HG02840 (cell line): Measurements from ENCODE around the gene DNAH1.

Source experiments
- ATAC-seq: cut with Tn5 transposase; IDR thresholded peaks from one replicate; pipeline ENCODE4 v1.9.1; 2021; ENCODE audit warnings: mild to moderate bottlenecking, moderate library complexity, moderate number of reproducible peaks; ENCODE audit not compliant: unreplicated experiment, low FRiP score

The DNAH1 gene

GRCh38 chr3:52290596-52291507 is 25.3 kb upstream of the DNAH1 start:
- ATAC-seq = no peak

DNA sequence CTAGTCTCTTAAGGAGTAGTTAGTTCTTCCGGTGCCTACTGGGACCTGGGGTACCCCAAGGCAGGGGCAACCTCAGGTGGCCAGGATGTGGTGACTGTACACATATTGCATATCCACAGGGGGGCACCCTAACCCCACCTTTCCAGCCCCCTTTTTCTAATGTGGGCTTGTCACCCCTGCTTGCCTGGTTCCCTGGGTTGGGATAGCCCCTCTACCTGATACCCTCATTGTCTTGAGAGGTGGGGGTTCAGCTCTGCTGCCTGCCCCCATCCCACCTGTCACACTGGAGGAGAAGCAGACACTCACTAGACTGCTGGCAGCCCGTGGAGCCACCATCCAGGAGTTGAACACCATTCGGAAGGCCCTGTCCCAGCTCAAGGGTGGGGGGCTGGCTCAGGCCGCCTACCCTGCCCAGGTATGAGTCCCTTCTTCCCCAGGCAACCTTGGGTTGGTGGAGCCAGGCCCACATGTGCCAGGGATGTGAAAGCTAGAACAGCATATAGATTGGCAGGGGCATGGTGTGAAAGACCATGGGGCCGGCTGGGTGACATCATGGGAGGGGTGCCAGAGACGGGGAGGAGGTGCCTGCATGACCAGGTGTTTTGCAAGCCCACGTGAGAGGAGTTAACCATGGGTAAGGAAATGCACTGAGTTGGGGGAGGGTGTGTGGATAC is 24.5 kb upstream of the DNAH1 start:
- ATAC-seq = no peak

- ATAC-seq = no peak
Measured at GRCh38 chr3:52292247-52293065, 23.7 kb upstream of the DNAH1 start.

DNA sequence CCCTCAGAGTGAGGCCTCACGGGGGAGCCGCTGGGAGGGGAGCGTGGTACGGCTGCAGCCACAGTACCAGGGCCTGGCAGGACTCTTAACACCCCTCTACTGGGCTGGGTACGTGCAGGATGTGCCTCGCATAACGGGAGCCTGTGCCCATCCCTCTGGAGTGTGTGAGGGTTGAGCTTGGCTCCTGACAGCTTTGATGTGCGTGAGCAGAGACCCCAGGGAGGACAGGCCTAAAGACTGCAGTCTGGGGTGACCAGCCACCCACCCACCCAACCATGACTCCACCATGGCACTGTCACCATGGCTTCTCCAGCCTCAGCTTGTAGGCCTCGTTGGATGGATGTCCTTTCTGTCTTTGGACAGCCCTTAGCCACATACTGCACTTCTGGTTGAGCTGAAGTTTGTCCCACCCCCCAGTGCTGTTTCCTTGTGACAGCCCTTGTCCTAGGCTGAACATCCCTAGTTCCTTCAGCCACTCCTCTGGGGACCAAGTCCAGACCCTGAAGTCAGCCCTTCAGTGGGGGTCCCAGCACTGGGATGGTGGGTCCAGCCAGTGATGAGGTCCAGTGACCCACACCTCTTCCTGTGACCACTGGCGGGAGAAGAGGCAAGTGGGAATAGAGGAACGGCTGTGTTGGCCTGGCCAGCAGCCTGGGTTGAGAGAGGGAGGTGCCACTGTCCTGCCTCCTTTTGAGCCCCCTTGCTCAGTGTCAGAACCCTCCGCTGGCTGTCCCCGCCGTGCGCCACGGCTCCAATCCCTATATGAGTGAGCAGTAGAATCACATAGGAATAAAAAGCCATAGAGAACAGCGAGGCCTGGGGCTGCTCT is 22.4 kb upstream of the DNAH1 start:
- ATAC-seq = no peak

DNA sequence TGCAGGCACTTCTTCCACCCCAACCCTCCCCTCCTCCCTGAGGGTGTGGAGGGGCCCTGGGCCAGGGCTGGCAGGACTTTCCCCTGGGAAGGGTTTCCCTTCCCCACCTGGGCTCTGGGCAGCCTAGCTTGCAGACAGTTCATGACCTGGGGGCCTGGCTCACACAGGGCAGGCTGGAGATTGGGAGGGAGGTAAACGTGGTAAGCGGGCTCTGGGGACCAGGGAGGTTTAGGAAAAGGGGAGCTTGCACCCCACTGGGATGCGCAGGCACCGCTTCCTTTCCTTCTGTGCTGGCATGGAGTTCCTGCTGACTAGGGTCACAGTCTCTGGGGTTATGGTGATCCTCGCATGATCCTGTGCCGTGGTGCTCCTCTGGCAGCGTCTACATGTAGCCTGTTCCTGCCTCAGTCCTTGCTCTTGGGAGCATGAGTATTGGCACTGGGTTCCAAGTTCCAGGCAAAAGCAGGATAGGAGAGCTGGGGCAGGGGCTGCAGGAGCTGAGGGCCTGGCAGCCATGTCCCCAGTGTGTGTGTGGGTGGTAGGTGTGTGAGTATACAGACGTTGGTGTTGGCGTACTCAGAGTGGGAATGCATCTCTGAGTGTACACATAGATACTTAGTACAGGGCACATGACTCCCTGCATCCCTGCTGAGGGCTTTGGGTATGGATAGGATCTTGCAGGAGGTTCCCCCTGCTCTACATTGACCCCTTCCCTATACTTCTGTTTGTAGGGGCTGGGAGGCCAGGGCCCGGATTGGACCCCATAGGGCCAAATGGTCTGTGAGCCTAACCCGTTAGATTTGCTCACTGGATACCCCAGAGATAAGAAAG is 21.6 kb upstream of the DNAH1 start:
- no peak for ATAC-seq

DNA sequence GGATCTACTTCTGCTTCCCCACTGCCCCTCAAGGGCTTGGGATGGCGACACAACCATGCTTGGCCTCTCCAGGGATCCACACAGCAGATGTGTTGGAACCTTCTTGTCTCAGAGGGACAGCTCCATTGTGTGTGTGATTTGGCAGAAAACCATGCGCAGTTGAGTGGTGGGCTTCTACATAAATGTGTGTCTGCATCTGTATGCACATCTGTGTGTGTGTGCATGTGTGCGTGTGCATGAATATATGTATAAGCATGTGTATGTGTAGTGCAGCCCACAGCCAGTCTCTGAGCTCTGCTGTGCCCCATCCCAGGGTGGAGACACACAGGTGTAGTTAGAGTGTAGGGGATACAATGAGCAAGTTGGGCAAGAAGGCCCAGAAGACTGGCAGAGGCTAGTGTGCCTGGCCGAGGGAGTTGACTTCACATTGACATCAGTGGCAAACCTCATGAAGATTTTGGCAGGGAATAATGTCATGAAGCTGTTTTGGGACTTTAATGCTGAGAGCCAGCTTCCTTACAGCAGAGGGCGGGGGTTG is 20.4 kb upstream of the DNAH1 start:
- no peak for ATAC-seq

DNA sequence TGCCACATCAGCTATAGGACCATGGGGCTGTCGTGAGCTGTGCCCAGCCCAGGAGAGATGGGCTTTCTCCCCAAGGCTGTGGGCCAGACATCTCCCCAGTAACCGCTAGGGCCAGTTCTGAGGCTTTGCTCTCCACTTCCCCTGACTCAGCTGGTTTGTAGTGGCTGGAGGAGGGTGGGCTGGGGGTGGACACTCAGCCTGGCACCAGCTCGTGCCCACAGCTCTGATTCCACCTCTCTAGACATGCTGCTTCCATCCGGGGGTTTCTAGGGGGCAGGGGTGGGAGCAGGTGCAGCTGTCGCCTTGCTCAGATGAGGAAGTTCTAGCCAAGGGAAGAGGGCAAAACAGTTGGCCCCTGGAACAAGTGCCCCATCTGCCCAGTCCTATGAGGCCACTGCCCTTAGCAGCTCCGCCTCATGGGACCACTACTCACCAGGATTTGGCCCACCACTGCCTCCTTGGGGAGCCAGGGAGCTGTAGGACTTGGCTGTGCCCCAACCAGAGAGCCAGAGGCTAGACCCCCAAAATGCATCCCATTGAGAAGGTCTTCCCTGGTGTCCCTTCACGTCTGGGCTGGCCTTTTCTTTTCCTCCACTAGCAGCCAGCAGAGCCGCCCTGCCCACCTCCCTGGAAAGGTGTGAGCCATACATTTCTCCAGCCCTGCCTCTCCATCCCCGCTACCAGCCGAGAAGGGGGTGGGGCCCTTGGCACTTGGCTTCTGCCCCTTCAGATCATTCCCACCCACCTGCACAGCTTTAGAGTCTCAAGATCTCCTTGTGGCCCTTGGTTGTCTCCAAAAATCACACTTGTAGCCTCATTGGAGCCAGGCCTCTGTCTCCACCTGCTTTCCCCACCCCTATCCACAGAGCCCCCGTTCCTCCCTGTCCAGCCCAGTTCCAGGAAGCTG is 18.6 kb upstream of the DNAH1 start:
- no peak for ATAC-seq

GRCh38 chr3:52298149-52299098 is 17.7 kb upstream of the DNAH1 start:
- ATAC-seq = no peak

DNA sequence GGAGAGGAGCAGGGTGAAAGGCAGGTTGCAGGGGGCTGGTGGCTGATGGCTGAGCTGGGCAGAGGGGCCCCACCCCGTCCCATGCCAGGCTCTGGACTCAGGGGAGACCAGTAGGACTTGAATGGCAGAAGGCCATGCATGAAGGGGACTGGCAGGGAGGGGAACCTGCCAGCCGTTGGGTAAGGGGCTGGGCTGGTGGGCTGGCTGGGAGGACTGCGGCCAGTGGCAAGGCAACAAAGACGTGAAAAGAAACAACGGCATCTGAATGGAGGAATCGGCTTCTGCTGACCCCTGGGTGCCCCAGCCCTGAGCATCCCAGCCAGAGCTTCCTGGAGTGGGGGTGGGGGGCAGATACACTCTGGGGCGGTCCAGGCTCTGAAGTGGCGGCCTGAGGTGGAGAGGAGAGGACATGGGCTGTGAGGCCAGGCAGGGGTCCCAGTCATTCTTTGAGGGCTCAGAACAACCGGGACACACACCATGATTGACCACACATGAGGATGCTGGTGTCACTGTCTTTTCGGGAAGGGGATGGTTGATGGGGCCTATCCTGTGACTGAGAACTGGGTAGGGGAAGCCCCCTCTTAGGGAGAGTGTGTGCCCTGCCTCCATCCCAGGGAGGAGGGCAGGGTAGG is 16.8 kb upstream of the DNAH1 start:
- no peak for ATAC-seq

DNA sequence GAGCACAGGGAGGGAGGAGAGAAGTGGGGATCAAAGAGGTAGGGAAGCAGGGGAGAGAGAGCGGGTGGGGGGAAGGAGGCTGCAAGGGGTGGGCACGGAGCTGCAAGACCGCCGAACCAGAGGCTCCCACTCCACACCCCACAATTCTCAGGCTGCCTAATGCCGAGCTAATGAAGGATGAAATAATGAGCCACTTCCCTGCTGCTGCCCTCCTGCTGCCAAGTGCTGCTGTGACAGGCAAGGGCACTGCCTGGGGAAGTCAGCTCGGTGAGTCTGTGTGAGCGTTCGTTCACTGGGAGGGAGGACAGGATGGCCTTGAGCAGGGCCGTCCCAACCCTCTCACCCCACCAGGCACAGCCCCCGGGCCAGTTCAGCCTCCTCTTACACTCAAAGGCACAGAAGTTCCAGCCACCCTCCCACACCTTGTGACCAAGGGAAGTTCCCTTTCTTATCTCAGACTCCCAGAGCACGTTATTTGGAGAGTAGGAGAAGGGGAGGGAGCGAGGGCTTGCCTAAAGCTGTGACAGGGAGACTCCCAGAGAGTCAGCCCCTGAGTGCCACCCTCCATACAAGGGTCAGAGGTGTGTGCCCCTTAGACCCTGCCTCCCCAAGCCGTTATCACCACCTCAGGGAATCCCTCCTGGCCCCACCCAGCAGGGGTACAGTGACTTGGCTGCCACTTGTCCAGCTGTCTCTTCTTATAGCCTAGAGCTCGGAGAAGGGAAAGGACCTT is 16.1 kb upstream of the DNAH1 start:
- no peak for ATAC-seq

- no peak for ATAC-seq
Measured at GRCh38 chr3:52302426-52303145, 13.5 kb upstream of the DNAH1 start.

GRCh38 chr3:52303811-52304210 is 12.3 kb upstream of the DNAH1 start:
- no peak for ATAC-seq

DNA sequence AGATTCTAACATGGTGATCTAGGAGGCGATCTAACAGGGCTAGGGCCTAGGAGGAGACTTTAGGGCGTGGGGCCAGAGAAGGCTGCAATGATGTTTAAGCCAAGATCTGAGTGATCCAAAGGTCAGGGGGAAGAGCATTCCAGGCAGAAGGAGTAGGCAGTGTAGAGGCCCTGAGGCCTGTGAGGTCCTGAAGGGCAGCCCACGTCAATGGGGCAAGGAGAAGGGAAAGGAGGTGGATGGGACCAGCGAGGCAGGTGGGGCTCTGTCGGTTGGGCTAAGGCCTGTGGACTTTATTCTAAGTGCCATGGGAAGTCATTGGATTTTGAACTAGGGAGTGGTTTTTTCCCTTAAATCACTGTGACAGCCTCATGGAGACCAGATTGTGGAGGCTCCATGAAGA is 10.2 kb upstream of the DNAH1 start:
- no peak for ATAC-seq

- ATAC-seq = no peak
Measured at GRCh38 chr3:52306978-52307377, 9.1 kb upstream of the DNAH1 start.

- no peak for ATAC-seq
Measured at GRCh38 chr3:52308308-52308707, 7.8 kb upstream of the DNAH1 start.
